ENCODE data around the gene GNB2. TPM values are rescaled to one million over a fixed set of nuclear protein-coding genes. Genes with fewer than 3 reads are reported as not detected.
A peak's percentile ranks its signal among the peaks of the same experiment; 100 is the strongest.

Gene GNB2
- total RNA-seq (10 to 100 TPM; 57.9 to 88.5 TPM), polyA plus RNA-seq (100 to 1,000 TPM in 1 of 2 donors, 10 to 100 TPM in 1; 37.6 to 133 TPM)

- whole genome bisulfite sequencing = under 1% methylated on average over 65 of the region's 65 CpGs
- Histone ChIP-seq H3K4me3 (ENCODE audit: low read depth in 1 of 3, low read length in 3 of 3) (peak within 1 kb of the TSS; percentile 81 to 92 (median 91)), H3K27ac (ENCODE audit: low read depth in 1 of 2, low read length in 2 of 2) (peak within 1 kb of the TSS; percentile 94 to 100), H3K4me1 (ENCODE audit: control insufficient read depth in 4 of 4, insufficient read depth in 4 of 4, low read length in 3 of 4) (peaks cover 0 to 11% (median 7%) of the 10 kb centered on the region in 4 donors), H3K27me3 (ENCODE audit: control insufficient read depth in 4 of 4, insufficient read depth in 4 of 4, low read length in 3 of 4) (no peaks in the 10 kb centered on the region), H3K9ac (ENCODE audit: low read depth in 1 of 2, low read length in 2 of 2) (peak within 1 kb of the TSS; percentile 73 to 84), H3K9me3 (ENCODE audit: control insufficient read depth in 4 of 4, low read length in 3 of 4) (no peaks in the 10 kb centered on the region), H3K36me3 (ENCODE audit: control insufficient read depth in 4 of 4, insufficient read depth in 3 of 4, low read depth in 1 of 4, low read length in 3 of 4) (peaks cover 6 to 19% (median 9%) of the 10 kb centered on the region in 4 donors)
- TF ChIP-seq EGR1 (IDR thresholded peaks at IDR 0.05; ENCODE audit: low read depth in 2 of 2) (peak; percentile 8 to 63), SP1 (IDR thresholded peaks at IDR 0.05) (peak; percentile 78), FOXA2 (IDR thresholded peaks at IDR 0.05) (no peak), HNF4G (IDR thresholded peaks at IDR 0.05) (no peak), MAX (IDR thresholded peaks at IDR 0.05) (peak; percentile 84), CTCF (IDR thresholded peaks at IDR 0.05; ENCODE audit: low read depth, low read length, missing input control) (no peak), GABPA (IDR thresholded peaks at IDR 0.05 in 1 of 2, conservative IDR thresholded peaks at IDR 0.05 in 1 of 2) (peak in 1 of 2 donors; percentile 53), JUND (IDR thresholded peaks at IDR 0.05) (peak in 1 of 2 donors; percentile 10), FOXA1 (IDR thresholded peaks at IDR 0.05) (peak; percentile 34), NR2F2 (IDR thresholded peaks at IDR 0.05) (no peak), HNF4A (conservative IDR thresholded peaks at IDR 0.05) (peak; percentile 20 to 29), YY1 (IDR thresholded peaks at IDR 0.05) (peak; percentile 77), RAD21 (IDR thresholded peaks at IDR 0.05) (peak; percentile 5 to 39), TAF1 (conservative IDR thresholded peaks at IDR 0.05) (peak; percentile 27), RXRA (IDR thresholded peaks at IDR 0.05) (peak; percentile 66 to 71), ATF3 (IDR thresholded peaks at IDR 0.05) (no peak)
- TF ChIP-seq, protein P1, sequence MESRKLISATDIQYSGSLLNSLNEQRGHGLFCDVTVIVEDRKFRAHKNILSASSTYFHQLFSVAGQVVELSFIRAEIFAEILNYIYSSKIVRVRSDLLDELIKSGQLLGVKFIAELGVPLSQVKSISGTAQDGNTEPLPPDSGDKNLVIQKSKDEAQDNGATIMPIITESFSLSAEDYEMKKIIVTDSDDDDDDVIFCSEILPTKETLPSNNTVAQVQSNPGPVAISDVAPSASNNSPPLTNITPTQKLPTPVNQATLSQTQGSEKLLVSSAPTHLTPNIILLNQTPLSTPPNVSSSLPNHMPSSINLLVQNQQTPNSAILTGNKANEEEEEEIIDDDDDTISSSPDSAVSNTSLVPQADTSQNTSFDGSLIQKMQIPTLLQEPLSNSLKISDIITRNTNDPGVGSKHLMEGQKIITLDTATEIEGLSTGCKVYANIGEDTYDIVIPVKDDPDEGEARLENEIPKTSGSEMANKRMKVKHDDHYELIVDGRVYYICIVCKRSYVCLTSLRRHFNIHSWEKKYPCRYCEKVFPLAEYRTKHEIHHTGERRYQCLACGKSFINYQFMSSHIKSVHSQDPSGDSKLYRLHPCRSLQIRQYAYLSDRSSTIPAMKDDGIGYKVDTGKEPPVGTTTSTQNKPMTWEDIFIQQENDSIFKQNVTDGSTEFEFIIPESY (IDR thresholded peaks at IDR 0.05) = peak; percentile 73
- TF ChIP-seq, protein P2, sequence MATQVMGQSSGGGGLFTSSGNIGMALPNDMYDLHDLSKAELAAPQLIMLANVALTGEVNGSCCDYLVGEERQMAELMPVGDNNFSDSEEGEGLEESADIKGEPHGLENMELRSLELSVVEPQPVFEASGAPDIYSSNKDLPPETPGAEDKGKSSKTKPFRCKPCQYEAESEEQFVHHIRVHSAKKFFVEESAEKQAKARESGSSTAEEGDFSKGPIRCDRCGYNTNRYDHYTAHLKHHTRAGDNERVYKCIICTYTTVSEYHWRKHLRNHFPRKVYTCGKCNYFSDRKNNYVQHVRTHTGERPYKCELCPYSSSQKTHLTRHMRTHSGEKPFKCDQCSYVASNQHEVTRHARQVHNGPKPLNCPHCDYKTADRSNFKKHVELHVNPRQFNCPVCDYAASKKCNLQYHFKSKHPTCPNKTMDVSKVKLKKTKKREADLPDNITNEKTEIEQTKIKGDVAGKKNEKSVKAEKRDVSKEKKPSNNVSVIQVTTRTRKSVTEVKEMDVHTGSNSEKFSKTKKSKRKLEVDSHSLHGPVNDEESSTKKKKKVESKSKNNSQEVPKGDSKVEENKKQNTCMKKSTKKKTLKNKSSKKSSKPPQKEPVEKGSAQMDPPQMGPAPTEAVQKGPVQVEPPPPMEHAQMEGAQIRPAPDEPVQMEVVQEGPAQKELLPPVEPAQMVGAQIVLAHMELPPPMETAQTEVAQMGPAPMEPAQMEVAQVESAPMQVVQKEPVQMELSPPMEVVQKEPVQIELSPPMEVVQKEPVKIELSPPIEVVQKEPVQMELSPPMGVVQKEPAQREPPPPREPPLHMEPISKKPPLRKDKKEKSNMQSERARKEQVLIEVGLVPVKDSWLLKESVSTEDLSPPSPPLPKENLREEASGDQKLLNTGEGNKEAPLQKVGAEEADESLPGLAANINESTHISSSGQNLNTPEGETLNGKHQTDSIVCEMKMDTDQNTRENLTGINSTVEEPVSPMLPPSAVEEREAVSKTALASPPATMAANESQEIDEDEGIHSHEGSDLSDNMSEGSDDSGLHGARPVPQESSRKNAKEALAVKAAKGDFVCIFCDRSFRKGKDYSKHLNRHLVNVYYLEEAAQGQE (IDR thresholded peaks at IDR 0.05) = peak; percentile 54
- peak; percentile 100 for DNase-seq (ENCODE audit: low spot score)
These were observed at the start of gene GNB2 for GRCh38 chr7:100673302-100673941. Gene GNB2, plus strand, starts transcription at chr7:100673740. Its CDS starts 2,526 bp downstream, at chr7:100676266.

Data from liver (tissue), 9 donors.